Keratinocyte (primary cell): ENCODE data around the gene VPS26A.

Experiments
- EZH2 ChIP-seq: IDR thresholded peaks from one replicate; pipeline ENCODE4 v1.6.1; 2012; ENCODE audit warnings: inconsistent platforms, mild to moderate bottlenecking, low read length, moderate library complexity
- TF ChIP-seq, protein P1 (sequence below), 3 experiments: IDR thresholded peaks in 1 of 3; conservative IDR thresholded peaks in 1 of 3; optimal IDR thresholded peaks in 1 of 3; 2 replicates in 2 of 3; 3 replicates in 1 of 3; pipeline versions ENCODE3 to v1.5.1; 2011; ENCODE audit warnings: low read length in 3 of 3, mild to moderate bottlenecking in 3 of 3, moderate library complexity in 2 of 3, control low read depth in 1 of 3, inconsistent platforms in 1 of 3; ENCODE audit not compliant: insufficient read depth in 2 of 3; ENCODE audit errors: extremely low read depth in 1 of 3

DNA sequence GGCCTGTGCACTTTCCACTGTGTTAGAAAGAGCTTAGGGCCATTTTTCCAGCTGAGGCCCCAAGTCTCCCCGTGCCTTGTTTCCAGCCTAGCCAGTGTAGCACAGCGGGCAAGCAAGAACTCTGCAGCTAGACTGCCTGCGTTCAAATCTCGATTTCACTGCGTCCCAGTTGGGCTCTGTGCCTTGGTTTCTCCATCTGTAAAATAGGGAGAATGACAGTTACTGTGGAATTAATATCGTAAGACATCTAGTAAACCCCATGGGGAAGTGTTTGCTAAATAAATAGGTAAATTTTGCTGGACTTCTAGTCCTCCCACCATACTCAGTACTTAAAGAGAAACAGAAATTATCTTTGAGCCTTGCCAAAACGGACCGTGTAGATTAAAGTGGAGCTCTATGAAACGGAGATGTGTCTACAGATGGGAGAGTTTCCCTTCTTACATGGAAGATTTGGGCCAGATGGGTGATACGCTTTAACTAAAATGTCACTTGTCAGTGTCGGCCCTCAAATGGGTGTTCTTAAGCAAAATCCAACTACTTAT is 92.7 kb downstream of the VPS26A start:
- TF ChIP-seq, protein P1, sequence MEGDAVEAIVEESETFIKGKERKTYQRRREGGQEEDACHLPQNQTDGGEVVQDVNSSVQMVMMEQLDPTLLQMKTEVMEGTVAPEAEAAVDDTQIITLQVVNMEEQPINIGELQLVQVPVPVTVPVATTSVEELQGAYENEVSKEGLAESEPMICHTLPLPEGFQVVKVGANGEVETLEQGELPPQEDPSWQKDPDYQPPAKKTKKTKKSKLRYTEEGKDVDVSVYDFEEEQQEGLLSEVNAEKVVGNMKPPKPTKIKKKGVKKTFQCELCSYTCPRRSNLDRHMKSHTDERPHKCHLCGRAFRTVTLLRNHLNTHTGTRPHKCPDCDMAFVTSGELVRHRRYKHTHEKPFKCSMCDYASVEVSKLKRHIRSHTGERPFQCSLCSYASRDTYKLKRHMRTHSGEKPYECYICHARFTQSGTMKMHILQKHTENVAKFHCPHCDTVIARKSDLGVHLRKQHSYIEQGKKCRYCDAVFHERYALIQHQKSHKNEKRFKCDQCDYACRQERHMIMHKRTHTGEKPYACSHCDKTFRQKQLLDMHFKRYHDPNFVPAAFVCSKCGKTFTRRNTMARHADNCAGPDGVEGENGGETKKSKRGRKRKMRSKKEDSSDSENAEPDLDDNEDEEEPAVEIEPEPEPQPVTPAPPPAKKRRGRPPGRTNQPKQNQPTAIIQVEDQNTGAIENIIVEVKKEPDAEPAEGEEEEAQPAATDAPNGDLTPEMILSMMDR (optimal IDR thresholded peaks at IDR 0.05 in 1 of 3, IDR thresholded peaks at IDR 0.05 in 1 of 3, conservative IDR thresholded peaks at IDR 0.05 in 1 of 3; ENCODE audit: extremely low read depth in 1 of 3, insufficient read depth in 2 of 3, low read length in 3 of 3) = no peak
- no peak for TF ChIP-seq EZH2
